GM12878 (cell line): ENCODE measurements around the gene ADSS1. TPM values are rescaled to one million over a fixed set of nuclear protein-coding genes. Genes with fewer than 3 reads are reported as not detected.
A peak's percentile ranks its signal among the peaks of the same experiment; 100 is the strongest.

Source experiments
- ATAC-seq: fragments of 200-7000 bp; cut with Tn5 transposase; 3 replicates; pipeline ENCODE4 v1.9.1; 2020; ENCODE audit warnings: mild to moderate bottlenecking, moderate library complexity
- BruUV-seq: library from RNA; stranded (reverse); fragments of 400-500 nt; replicated peaks from 2 replicates; lab custom pipeline; 2021; lab: Mats Ljungman, UMichigan
- CTCF ChIA-PET: fragments of 300-600 bp; sonication (Branson Sonifier 250); formaldehyde crosslinking; extraction: SDS; loops from one replicate; lab custom pipeline; 2021; ENCODE audit warnings: inconsistent platforms; lab: Yijun Ruan, JAX
- POLR2A ChIA-PET: fragments of 350-600 bp; formaldehyde crosslinking; extraction: SDS; loops from one replicate; lab custom pipeline; 2021; ENCODE audit warnings: inconsistent platforms; lab: Charles Lee
- RAD21 ChIA-PET: fragments of 300-600 bp; sonication (Branson Sonifier 250); formaldehyde crosslinking; loops from one replicate; lab custom pipeline; 2023; ENCODE audit warnings: antibody characterized with exemption; ENCODE audit not compliant: unreplicated experiment; lab: Charles Lee
- SMC1A ChIA-PET: fragments of 300-600 bp; sonication (Branson Sonifier 250); formaldehyde crosslinking; loops from one replicate; lab custom pipeline; 2023; ENCODE audit not compliant: unreplicated experiment, uncharacterized antibody; lab: Charles Lee
- DNase-seq: peaks from one replicate; pipeline ENCODE4 v3.0.0-alpha.2; 2011; ENCODE audit warnings: low read depth, low spot score
- FAIRE-seq: peaks from 3 replicates; lab custom pipeline; 2011; peaks lifted over from hg19 to GRCh38; lab: Jason Lieb, UNC
- H2AFZ ChIP-seq: 2 replicates; pipeline ENCODE4 v1.6.0; 2011; ENCODE audit warnings: low read depth, low read length, control low read depth; ENCODE audit not compliant: control insufficient read depth
- H3K27ac ChIP-seq: 2 replicates; pipeline ENCODE4 v1.5.1; 2011; ENCODE audit warnings: control low read depth; ENCODE audit not compliant: control insufficient read depth, insufficient read depth
- H3K27me3 ChIP-seq, 2 experiments: replicated peaks in 1 of 2; 2 replicates each; pipeline versions ENCODE4 v1.6.0 to v1.6.1; 2011; ENCODE audit warnings: low read length in 1 of 2; ENCODE audit not compliant: control insufficient read depth in 2 of 2, insufficient read depth in 2 of 2
- H3K36me3 ChIP-seq, 2 experiments: 2 replicates each; pipeline ENCODE4 v1.5.1; 2011; ENCODE audit warnings: low read length in 1 of 2; ENCODE audit not compliant: control insufficient read depth in 2 of 2, insufficient read depth in 2 of 2
- H3K4me1 ChIP-seq: 2 replicates; pipeline ENCODE4 v1.6.1; 2011; ENCODE audit warnings: mild to moderate bottlenecking, low read length, moderate library complexity, mixed read lengths; ENCODE audit not compliant: control insufficient read depth, insufficient read depth
- H3K4me2 ChIP-seq: 2 replicates; pipeline ENCODE4 v1.6.0; 2011; ENCODE audit warnings: control low read depth; ENCODE audit not compliant: control insufficient read depth, insufficient read depth
- H3K4me3 ChIP-seq: fragments of 200-600 bp; sonication (generic); 2 replicates; pipeline ENCODE4 v1.5.1; 2016
- H3K79me2 ChIP-seq: 2 replicates; pipeline ENCODE4 v1.6.0; 2011; ENCODE audit warnings: low read length; ENCODE audit not compliant: control insufficient read depth, insufficient read depth
- H3K9ac ChIP-seq: 2 replicates; pipeline ENCODE4 v1.8.0; 2011; ENCODE audit warnings: low read length, control low read depth, mixed read lengths; ENCODE audit not compliant: control insufficient read depth, insufficient read depth
- H3K9me3 ChIP-seq: replicated peaks from 3 replicates; pipeline ENCODE4 v1.5.1; 2011; ENCODE audit warnings: mild to moderate bottlenecking, low read length; ENCODE audit not compliant: control insufficient read depth, insufficient read depth
- H4K20me1 ChIP-seq: 2 replicates; pipeline ENCODE4 v1.6.0; 2011; ENCODE audit not compliant: control insufficient read depth, insufficient read depth
- JUND ChIP-seq: IDR thresholded peaks from 2 replicates; pipeline ENCODE4 v1.6.1; 2012; ENCODE audit warnings: low read depth, mild to moderate bottlenecking, low read length, improper control_type of control experiment, moderate library complexity
- PKNOX1 ChIP-seq: fragments of 450-650 bp; IDR thresholded peaks from 2 replicates; pipeline ENCODE4 v1.6.1; 2016; ENCODE audit warnings: mild to moderate bottlenecking
- WGBS: methylation state at CpG from one replicate; pipeline ENCODE4 v1.1.6; 2016; ENCODE audit warnings: low lambda C conversion rate; ENCODE audit not compliant: insufficient replicate concordance, insufficient coverage; ENCODE audit errors: missing lambda C conversion rate; 5-methylcytosine and 5-hydroxymethylcytosine counted together
- in situ Hi-C: fragments of 300-500 bp; cut with MboI; formaldehyde crosslinking; loops from 9 replicates; pipeline ENCODE4 v1.14.3; 2018; ENCODE audit warnings: mixed read lengths
- intact Hi-C: fragments of 100-400 bp; cut with micrococcal nuclease; formaldehyde crosslinking; loops from one replicate; pipeline ENCODE4 v1.14.2; 2022; ENCODE audit not compliant: unreplicated experiment
- polyA plus RNA-seq, 11 experiments: library from polyadenylated mRNA; depleted of rRNA in 4 of 11; unstranded in 6 of 11; stranded (reverse) in 5 of 11; fragments of >200 nt; fragmentation: Nextera tagmentation in 4 of 11; fragmentation: Illumina TruSeq in 1 of 11; extraction: Ambion mirVana in 4 of 11; extraction: Trizol in 1 of 11; gene quantifications; 1 replicate in 1 of 11; 2 replicates in 10 of 11; pipeline versions ENCODE4 v1.2.1 to v1.2.3, GENCODE V29; 2011 to 2016; ENCODE audit warnings: inconsistent platforms in 2 of 11, missing spikeins in 2 of 11, low read depth in 1 of 11
- total RNA-seq, 4 experiments: library from RNA; depleted of rRNA in 3 of 4; stranded (reverse); fragments of >200 nt in 3 of 4; fragmentation: Illumina TruSeq in 1 of 4; extraction: Trizol in 1 of 4; gene quantifications; 2 replicates each; pipeline versions ENCODE4 v1.2.1 to v1.2.3, GENCODE V29; 2013 to 2021
- TF ChIP-seq, protein P1 (sequence below): IDR thresholded peaks from 2 replicates; pipeline ENCODE4 v1.6.1; 2011; ENCODE audit warnings: mild to moderate bottlenecking, low read depth, low read length, moderate library complexity; ENCODE audit not compliant: insufficient replicate concordance

Gene ADSS1
- total and polyA plus RNA-seq, 10 of the 15 experiments (the other 5 are each of a cell fraction or from before 2014, with no cell fraction given) = 0.11 to 0.45 (median 0.28) TPM; not detected in 5

DNA sequence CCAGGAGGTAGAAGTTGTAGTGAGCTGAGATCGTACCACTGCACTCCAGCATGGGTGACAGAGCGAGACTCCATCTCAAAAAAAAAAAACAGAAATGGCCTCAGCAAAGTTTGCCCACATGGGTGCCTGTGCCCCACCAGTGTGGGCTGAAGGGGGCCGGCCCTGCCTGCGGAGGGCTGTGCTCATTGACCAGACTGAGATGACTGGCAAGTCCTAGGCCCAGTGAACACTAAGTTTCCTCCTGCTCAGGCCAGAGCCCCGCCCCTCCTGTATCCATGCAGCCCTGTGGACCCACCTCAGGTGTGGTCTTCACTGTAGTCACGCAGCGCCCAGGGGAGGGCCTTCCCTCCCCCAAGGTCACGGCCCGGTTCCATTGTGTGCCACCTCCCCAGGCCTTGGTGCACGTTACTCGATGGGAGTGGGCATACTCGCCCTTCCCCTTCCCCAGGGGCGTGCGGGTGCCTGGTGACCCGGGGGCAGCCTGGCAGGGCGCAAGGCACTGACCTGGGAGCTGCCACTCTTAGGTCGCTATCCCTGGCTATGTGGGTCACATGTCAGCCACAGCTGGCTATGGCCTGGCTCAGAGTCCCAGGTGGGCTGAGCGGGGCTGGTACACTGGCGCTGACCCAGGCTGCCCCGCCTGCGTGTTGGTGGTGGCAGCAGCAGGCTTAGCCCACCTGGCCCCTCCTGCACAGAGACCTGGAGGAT is 18.5 kb upstream of the ADSS1 start:
- Histone ChIP-seq H3K36me3 (peaks cover 2 to 3% of the 10 kb centered on the region in 2 experiments; a peak in 3 of 4 replicates), H2AFZ (no peak overlapping the region), H3K79me2 (no peaks in the 10 kb centered on the region), H3K9me3 (no peaks in the 10 kb centered on the region), H4K20me1 (no peaks in the 10 kb centered on the region), H3K27me3 (no peaks in the 10 kb centered on the region), H3K9ac (no peak overlapping the region), H3K4me3 (no peak overlapping the region), H3K4me2 (no peak overlapping the region), H3K27ac (no peak overlapping the region), H3K4me1 (no peaks in the 10 kb centered on the region)
- ChIA-PET CTCF (interaction anchor here (1.5 kb wide), 1 partner anchor 48 kb away, joined by 3 read pairs; no protein-coding TSS in a partner anchor), SMC1A (no interaction called here), RAD21 (interaction anchor here (1.1 to 1.4 kb wide), 2 partner anchors 15 to 47 kb away, joined by 3 read pairs; no protein-coding TSS in a partner anchor), POLR2A (no interaction called here)
- in situ Hi-C loops = no loop called here
- intact Hi-C loops = no loop called here
- ATAC-seq (peak; percentile 51), DNase-seq (no peak), FAIRE-seq (no peak)
- WGBS = 83% methylated on average over 19 of the region's 21 CpGs
- BruUV-seq = no TSS peak
- TF ChIP-seq, protein P1, sequence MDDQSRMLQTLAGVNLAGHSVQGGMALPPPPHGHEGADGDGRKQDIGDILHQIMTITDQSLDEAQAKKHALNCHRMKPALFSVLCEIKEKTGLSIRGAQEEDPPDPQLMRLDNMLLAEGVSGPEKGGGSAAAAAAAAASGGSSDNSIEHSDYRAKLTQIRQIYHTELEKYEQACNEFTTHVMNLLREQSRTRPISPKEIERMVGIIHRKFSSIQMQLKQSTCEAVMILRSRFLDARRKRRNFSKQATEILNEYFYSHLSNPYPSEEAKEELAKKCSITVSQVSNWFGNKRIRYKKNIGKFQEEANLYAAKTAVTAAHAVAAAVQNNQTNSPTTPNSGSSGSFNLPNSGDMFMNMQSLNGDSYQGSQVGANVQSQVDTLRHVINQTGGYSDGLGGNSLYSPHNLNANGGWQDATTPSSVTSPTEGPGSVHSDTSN = peak; percentile 64
- TF ChIP-seq JUND (no peak), PKNOX1 (peak; percentile 85)
